Embryonic facial prominence (tissue), 1 donor: Measurements from ENCODE around the gene ATP5IF1.

Experiments
- DNase-seq: peaks from one replicate; pipeline ENCODE4 v3.0.0-alpha.2; 2016; ENCODE audit errors: extremely low spot score

Gene ATP5IF1

DNA sequence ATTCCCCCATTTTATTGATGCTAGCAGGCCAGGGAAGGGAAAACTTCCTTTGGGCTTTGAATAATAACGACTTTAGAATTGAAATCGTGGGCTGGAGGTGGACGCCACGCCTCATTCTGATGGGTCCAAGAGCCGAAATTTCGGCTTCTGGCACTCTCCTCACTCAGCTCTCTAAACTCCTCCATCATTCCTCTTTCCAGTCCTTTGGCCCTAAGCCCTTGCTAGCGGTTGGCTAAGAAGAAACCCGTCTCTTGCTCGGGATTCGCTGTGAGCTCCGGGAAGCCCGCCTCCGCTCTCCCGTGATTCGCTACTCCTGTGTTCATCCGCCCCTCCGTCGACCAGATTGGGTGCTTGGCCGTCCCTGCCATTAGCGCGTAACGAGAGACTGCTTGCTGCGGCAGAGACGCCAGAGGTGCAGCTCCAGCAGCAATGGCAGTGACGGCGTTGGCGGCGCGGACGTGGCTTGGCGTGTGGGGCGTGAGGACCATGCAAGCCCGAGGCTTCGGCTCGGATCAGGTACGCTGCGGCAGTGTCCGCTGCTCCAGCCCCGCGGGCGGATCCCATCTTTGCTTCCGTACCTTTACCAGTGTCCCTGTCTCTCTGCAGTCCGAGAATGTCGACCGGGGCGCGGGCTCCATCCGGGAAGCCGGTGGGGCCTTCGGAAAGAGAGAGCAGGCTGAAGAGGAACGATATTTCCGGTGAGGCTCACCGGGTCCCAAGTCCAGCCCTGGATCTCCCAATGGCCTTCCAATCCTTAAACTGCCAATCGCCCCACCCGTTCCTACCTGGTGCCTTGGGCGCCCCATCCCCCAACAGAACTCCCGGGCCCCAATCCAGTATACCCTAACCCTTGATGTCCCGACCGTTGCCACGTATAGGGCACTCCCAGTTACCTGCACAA, at the start of gene ATP5IF1:
Gene ATP5IF1 (plus strand): TSS at position 370 of the 901 bp plus-strand sequence. CDS start 60 bp downstream, at position 430.
- DNase-seq = peak; percentile 97

DNA sequence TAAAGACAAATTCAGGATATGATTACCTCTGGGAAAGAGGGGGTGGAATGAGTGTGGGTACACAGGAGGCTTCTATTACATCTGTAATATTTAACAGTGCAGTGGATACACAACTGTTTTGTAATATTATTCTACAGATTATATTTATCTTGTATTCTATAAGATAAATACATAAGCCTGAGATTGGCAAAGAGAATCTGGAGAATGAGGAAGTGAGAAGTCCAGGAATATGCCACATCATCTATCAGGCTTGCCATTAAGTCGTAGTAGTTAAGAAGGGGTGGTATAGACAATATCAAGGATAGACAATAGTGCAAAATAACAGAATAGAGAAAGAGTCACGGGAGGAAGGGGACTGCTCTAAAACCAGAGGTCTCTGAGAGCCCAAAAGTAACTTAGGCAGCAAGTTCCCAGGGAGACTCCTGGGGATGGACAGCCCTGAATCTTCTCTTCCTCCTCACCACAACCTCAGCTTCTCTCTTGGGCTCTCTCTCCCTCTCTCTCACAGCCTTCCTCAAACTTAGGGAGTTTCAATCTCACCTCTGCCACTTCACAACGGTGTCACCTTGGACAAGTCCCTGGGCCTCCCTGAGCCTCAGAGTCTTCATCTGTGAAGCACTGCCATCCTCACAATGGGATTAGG, 45.5 kb upstream of the ATP5IF1 start:
- no peak for DNase-seq

DNA sequence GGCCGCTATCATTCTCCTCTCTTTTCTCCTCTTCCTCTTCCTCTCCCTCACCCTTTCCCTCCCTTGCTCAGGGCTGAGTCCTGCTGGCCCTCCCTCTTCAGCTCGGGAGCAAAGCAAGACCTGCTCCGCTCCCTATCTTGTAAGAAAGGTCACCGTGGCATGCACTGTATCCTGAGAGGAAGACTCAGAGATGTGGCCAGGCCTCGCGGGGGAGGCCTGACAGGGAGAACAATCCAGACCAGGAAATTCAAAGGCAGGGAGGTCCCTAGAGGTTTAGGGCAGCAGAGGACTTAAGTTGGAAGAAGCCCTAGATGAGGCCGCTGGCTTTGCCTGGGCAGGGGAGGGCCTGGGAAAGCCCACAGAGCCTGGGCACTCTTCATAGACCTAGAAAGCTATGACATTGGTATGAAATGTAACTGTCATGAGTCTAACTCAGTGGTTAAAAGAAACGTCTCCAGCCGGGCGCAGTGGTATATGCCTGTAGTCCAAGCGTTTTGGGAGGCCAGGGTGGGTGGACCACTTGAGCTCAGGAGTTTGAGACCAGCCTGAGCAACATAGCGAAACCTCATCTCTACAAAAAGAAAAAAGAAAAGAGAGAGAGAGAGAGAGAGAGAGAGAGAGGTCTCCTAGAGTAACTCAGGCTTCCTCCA, 44.8 kb upstream of the ATP5IF1 start:
- no peak for DNase-seq

DNA sequence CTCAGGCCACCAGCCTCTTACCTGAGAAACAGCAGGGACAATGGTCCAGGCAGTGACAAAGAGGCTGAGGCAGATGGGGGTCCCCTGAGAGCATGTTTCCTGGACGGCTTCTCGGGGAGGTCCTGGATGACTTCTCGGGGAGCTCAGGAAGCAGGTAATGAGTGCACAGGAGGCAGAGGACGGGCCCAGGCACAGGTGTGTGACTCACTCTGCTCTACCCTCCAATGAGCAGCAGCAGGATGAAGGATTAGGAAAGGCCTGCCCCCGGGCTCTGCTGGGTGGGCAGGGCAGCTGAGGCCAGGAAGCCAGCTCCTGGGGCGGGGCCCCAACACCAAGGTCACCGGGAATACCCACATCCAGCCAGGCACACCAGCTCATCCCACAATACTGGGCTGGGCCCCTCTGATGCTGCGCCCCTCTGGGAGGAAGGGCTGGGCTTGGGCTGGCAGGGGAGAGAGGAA, 42.2 kb upstream of the ATP5IF1 start:
- no peak for DNase-seq

DNA sequence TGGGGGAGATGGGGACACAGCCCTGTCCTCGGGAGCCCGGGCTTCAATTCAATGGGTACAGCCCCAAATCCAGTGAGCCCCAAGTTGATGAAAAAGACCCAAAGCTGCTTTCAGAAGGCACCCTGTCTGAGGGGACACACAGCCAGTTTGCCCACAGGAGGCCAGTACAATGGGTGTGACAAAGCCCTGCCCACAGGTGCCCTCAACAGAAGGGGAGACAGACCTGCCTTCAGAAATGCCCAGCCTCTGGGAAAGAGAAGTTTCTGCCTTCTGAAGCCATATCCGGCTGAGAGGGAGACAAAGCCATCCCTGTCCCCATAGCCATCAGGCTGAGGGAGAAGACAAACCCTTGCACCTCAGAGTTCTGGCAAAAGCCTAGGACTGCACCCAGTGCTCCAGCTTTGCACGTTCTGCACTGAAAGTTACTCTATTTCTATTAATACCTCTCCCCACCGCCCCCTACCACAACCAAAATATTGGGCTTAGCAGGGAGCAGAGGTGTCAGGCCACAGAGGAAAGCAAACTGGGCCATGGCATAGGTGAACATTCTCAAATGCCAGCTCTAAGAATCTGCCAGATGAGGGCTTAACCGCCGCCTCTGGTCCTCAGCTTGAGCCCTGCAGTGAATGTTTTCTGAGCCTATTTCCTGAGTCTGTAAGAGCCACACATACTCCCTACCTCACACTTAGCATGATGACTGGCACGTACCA, 41.4 kb upstream of the ATP5IF1 start:
- DNase-seq = no peak

DNA sequence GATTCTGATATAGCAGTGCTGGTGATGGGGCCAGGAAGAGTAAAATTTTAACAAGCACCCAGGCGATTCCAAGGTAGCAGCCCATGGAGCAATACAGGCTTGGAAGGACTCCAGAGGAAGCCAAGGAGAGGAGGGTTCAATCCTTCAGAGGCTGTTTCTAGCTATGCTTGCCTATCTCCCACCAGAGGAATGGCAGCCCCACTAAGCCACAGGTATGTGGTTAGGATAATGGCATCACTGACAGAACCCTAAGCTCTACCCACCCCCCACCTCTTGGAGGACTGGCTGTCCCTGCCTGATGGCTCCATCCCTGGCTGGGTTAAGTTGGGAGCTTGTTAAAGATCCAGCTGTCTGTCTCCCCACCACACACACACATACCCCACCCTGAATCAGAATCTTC, 40.1 kb upstream of the ATP5IF1 start:
- DNase-seq = no peak

DNA sequence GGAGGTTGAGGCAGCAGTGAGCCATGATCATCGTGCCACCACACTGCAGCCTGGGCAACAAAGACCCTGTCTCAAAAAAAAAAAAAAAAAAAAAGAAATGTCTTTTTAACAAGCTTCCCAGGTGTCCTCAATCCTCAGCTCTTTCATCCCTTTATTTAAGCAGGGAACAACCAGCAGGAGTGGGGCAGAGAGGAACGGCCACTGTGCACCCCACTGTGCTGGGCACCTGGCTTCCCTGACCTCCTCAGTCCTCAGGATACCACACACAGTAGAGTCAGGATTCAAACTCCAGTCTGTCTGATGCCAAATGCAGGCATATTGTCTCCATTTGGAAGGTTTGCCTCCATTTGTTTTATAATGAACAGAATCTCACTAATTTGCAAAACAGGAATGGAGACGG, 39.6 kb upstream of the ATP5IF1 start:
- no peak for DNase-seq

DNA sequence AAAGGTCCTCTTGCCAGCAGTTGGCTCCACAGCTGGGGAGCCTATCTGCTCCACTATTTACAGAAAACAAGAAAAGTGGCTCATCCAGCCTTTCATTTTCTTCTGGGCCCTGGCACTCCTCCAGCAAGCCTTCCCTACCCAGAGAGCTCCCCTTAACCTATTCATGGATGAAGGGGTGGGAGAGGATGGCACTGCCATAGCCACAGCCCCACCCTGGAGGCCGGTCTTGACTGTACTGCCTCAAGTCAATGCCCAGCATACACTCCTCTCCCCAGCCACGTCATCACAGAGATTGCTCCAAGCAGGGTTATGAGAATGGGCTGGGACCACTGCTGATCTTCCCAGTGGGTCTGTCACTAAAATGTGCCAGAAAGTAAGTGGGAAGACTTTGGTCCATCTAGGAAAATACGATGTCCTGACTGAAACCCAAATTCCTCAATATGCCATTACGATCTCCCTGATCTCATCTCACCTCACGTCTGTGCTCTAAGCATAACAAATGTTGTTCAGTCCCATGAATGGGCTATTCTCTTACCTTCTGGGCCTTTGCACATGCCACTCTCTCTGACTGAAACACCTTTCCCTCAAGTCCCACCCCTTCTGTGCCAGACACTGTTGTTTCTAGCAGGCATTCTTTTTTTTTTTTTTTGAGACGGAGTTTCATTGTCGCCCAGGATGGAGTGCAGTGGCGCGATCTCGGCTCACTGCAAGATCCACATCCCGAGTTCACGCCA, 38.1 kb upstream of the ATP5IF1 start:
- no peak for DNase-seq

DNA sequence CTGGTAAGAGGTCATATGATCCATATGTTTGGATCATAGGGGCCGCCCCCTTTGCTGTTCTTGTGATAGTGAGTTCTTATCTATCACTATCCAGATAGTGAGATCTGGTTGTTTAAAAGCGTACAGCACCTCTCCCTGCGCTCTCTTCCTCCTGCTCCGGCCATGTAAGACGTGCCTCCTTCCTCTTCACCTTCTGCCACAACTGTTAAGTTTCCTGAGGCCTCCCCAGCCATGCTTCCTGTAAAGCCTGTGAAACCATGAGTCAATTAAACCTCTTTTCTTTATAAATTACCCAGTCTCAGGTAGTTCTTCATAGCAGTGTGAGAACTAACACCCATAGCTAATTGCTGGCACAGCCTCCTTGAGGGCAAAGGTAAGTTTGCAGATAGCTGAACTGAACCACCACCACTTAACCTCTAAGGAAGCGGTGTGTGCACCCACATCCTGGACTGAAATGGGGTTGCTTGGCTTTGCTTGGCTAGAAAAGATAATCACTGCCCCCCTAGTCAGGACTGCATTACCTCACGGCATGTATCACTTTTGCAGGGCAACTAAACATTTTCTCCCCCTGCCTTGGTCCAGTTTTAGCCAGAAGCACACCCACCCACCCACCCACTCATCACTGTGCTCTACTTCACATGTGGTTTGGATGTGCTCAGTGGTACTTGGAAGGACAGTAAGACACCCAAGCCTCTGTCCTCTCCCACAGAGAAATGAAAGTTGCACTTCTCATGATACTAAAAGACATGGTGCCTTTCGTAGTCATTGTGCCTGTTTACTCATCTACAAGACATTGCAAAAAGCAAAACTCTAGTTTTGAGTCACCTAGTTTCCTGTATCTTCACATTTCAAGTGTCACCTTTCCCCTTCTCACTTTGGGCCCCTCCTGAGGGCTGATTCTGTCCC, 36.3 kb upstream of the ATP5IF1 start:
- DNase-seq = no peak

DNA sequence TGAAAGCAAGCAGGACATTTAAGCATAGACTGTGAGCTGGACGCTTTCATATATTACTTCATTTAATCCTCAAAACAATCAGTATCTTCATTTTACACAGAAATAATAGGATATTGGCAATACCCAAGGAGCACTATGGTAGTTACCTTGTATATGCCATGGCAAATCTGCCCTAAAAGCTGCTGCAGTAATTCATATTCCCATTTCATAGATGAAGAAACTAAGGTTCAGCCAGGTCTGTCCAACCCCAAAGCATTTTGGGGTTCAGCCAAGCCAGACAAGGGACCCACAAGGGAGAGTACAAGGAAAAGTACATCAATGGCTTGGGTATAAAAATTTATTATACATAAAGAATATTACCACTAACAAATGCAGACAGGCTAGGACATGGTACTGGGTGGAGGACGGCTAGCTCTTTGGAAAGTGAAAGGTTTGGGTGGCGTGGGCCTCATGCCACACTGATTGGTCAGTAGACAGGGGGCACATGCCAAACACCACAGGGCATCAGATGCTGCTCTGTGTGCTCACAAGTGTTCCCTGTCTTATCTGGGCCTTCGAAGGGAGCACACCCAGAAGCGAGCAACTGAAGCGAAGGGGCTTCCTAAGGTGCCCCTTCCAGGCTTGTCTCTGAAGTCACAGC, 35.6 kb upstream of the ATP5IF1 start:
- DNase-seq = no peak

DNA sequence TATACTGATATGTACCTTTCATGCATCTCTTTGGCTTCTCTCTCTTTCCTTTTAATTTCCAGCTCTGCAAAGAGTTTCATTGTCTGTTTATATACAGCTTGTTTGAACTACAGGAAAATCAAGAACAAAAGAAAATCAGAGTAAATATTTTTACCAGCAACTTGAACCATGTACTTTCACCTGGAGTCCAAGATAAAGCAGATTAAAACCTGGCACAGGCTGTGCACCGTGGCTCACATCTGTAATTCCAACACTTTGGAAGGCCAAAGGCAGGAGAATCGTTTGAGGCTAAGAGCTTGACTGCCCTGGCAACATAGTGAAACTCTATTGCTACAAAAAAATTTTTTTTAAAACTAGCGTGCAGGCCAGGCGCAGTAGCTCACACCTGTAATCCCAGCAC, 30.7 kb upstream of the ATP5IF1 start:
- DNase-seq = no peak

DNA sequence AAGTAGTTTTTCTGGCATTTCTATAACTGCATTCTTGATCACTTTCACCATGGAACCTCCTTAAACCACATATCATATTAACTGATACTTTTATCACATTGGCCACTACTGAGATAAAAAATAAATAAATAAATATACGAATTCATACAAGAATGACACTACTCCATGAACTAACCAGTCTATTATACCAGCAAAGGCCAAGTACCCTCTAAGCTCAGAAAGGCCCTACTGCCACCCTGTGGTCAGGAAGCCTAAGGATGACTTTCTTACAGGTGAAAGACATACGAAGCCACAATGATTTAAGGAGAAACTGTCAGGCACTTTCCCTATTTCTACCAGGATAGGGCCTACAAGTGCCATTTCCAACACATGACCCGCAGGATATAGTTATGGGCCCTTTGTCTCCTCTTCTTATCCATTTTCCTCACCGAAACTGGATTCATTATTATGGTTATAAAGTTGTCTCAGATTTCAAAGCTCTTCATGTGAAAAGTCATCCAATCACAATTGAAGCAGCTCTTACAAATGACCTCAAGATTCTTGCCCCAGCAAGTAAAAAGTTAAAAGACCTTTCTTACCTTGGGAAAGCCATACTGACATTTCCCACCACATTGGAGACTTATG, 27.0 kb upstream of the ATP5IF1 start:
- DNase-seq = no peak

DNA sequence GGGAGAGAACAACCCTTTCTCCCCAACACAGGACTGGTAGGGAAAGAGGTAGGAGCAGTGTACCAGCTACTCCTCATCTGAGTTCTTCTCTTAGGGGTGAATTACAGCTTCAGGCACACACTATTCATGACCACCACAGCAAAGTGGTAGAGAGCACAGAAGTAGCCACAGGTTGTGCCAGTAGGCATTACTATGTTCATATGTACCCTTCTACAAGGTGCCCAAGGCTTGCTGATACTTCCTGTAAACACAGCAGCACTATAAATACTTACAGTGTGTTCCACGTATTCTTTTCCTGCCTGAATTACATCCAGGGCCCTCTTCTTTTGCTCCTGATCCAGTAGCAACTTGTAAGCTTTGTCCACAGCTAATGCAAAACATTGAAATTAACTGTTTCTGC, 26.2 kb upstream of the ATP5IF1 start:
- DNase-seq = no peak

DNA sequence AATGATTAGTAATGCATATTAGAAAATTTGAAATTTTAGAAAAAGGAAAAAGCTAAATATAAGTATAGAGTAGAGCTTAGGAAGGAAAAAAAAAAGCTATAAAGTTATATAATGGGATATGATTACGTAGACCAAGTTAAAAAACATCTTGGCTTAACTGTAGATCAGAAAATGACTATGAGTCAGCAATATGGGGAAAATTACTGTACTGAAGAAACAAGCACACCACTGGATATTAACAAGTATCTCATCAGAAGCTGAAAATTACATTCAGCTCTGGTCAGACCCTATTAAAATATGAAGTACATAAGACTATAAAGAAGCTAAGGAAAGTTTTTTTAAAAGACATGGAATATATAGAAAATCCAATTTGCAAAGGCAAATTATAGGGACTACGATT, 22.6 kb upstream of the ATP5IF1 start:
- no peak for DNase-seq

DNA sequence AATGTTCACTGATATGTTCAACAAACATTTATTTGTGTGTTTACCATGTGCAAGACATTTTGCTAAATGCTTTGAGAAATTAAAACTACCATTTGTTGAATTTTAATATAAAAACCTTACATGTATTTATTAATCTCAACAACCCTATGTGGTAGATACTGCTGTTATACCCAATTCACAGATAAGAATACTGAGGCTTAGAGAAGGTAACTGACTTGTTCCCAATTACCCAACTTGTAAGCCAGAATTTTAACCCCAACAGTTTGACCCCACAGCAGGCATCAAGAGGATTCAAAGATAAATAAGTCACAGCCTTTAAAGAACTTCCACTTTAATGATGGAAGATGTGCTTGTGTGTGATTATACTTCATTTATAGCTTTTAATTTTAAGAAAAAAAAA, 6.8 kb upstream of the ATP5IF1 start:
- DNase-seq = no peak

DNA sequence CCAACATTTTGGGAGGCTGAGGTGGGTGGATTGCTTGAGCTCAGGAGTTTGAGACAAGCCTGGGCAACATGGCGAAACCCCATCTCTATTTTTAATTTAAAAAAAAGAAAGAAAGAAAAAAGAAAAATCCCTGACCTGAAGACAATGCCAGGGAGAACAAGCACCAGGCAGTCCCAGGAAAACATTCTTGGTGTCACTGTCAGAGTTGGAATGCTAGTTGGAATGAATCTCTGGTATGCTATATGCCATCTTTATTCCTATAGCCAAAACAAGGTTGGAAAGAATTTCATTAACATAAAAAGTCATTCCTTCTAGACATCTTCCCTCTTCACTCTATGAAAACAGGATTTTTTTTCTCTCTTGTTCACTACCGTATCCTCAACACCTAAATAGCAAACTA, 5.9 kb upstream of the ATP5IF1 start:
- no peak for DNase-seq

DNA sequence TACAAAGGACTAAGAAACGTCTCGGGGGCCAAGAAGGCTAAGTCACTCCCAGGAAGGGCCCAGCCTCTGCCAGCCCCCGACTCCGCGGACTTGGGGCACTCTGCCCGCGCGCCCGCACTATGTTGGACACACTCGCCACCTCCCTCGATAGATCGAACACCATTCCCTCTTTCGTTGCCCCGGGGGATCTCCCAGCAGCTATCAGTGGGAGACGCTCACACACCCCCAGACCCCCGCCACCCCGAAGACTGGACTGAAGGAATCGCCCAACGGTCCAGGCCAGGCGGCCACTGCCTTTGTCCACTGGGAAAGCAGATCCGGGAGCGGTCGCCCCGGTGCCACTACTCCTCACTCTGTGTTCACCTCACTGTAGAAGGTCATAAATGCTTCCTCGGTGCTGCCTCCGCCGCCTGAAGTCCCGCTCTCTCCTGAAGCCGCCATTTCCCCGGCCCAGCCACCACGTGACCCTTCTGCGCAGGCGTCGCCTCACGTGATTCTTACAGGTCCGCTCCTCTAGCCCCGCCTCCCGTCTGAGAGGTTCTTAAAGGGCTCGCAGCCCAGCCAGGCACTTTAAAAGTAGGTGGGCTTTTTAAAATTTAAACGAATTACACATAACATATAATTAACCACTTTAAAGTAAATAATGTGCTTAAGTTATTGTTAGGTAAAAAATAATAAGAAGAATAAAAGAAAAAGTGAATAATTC, 3.2 kb upstream of the ATP5IF1 start, which contains the start of gene DNAJC8:
Gene DNAJC8 (minus strand): TSS at position 472 of the 706 bp plus-strand sequence. CDS start 31 bp downstream, at position 441.
- peak; percentile 84 for DNase-seq

DNA sequence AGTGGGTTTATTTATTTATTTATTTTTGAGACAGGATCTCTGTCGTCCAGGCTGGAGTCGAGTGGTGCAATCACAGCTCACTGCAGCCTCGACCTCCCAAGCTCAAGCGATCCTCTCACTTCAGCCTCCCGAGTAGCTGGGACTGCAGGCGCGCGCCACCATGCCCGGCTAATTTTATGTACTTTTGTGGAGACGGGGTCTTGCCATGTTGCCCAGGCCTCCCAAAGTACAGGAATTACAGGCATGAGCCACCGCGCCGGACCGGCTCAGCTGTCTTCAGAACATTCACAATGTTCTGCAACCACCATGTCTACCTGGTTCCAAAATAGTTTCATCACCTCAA, 2.7 kb upstream of the ATP5IF1 start:
- DNase-seq = no peak
